H7 (cell line): ENCODE data around the gene IGF1R. TPM values are rescaled to one million over a fixed set of nuclear protein-coding genes. Genes with fewer than 3 reads are reported as not detected.

Experiments used
- DNase-seq: peaks from one replicate; pipeline ENCODE4 v3.0.0; 2012
- H3K27me3 ChIP-seq: 2 replicates; pipeline ENCODE4 v1.6.0; 2011; ENCODE audit warnings: mild to moderate bottlenecking, low read length; ENCODE audit not compliant: control insufficient read depth, insufficient read depth
- H3K36me3 ChIP-seq: replicated peaks from 2 replicates; pipeline ENCODE4 v1.5.1; 2011; ENCODE audit warnings: low read length; ENCODE audit not compliant: control insufficient read depth, insufficient read depth
- H3K4me3 ChIP-seq: 2 replicates; pipeline ENCODE4 v1.5.1; 2011; ENCODE audit warnings: low read depth, mild to moderate bottlenecking, control low read depth, low read length, moderate library complexity; ENCODE audit not compliant: insufficient read depth
- total RNA-seq: library from RNA; depleted of rRNA; stranded (reverse); fragments of >200 nt; shearing (Covaris generic); gene quantifications from 2 replicates; pipeline ENCODE4 v1.2.3, GENCODE V29; 2014

IGF1R gene
- total RNA-seq, 1 experiment from 2014 or later, result 33.0 TPM

DNA sequence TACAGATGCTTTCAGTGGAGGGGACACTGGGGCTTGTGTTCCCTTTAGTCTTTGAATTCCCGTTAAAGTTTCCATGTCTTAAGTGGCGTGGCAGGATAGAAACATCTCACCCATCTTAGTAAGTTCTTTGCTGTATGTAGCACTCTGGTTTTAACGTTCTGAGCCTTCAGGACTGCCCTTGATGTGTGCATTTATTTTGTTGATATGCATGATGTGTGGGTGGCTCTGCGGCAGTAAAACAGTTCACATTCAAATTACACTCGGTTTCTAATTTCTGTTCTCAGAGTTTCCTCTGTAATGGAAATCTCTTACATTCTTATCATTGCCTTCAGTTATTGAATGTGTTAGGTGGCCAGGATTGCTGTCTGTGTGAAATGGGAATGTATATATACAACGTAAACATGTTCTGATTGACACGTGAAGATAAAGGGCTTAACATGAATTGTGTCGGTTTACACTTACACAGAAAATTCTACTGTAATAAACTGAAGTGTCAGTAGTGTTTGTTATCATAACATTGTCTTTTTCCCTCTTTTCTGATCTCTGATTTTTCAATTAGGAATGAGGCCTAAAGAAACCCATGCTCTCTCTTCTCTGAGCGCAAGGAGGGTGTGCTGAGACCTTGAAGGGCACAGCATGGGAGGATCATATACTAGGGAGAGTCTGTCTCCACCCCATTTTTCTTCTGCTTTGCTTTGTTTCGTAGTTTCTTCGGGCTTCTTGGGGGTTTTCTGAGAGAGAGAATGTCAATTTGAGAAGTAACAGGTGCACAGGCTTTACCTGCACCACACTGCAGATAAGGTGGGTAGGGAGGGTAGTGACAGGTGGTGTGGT, 51.5 kb downstream of the IGF1R start:
- no peak overlapping the region for H3K4me3 ChIP-seq
- DNase-seq, result no peak
- H3K36me3 ChIP-seq, result no peaks in the 10 kb centered on the region
- no peaks in the 10 kb centered on the region for H3K27me3 ChIP-seq

DNA sequence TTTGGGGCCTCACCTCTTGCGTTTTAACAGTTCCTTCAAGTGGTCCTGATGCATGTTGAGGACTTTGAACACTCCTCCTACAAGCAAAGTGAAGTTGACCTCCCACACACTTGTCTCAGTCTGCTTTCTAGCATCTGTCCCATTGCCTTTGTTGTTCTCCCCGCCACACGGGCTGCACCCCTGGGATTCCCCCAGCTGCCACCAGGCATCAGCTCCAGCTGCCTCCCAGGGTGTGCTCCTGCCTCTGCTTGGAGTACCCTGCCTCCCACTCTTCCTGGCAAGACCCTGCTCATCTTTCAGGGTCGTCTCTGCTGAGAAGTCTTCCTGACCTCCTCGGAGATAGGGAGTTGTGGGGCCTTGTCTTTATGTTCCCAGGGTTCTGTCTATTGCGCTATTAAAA, 52.2 kb downstream of the IGF1R start:
- Histone ChIP-seq H3K27me3 (no peaks in the 10 kb centered on the region), H3K36me3 (no peaks in the 10 kb centered on the region), H3K4me3 (no peak overlapping the region)
- no peak for DNase-seq

- peaks cover 4% of the 10 kb centered on the region for H3K36me3 ChIP-seq
- DNase-seq, result no peak
- no peak overlapping the region for H3K4me3 ChIP-seq
- H3K27me3 ChIP-seq, result no peaks in the 10 kb centered on the region
These were observed 54.9 kb downstream of the IGF1R start for GRCh38 chr15:98703126-98703685.

DNA sequence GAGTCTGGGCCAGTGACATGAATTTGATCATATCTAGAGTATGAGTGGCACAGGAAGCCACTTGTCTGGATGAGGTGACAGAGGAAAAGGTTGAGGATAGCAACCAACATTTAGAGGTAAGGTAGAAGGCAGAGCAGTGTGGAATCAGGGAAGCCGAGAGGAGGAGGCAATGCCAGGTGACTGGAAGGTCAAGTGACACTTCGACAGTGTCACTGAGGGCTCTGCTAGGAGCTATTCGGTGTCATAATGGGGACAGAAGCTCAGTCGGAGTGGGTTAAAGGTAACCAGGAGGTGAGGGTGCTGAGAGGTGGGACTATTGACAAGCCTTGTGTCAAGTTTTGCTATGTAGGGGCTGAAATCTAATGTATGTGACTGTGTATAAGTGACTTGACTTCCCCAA, 56.7 kb downstream of the IGF1R start:
- no peak for DNase-seq

GRCh38 chr15:98706387-98706786, 58.0 kb downstream of the IGF1R start:
- no peak for DNase-seq
- Histone ChIP-seq H3K27me3 (no peaks in the 10 kb centered on the region), H3K36me3 (peaks cover 6% of the 10 kb centered on the region), H3K4me3 (no peak overlapping the region)

More for the DNA sequence above, 56.7 kb downstream of the IGF1R start:
- H3K27me3 ChIP-seq, result no peaks in the 10 kb centered on the region
- H3K4me3 ChIP-seq, result no peak overlapping the region
- peaks cover 4% of the 10 kb centered on the region for H3K36me3 ChIP-seq

- Histone ChIP-seq H3K27me3 (no peaks in the 10 kb centered on the region), H3K4me3 (no peak overlapping the region), H3K36me3 (peaks cover 6% of the 10 kb centered on the region)
- DNase-seq, result no peak
These were observed 58.6 kb downstream of the IGF1R start for GRCh38 chr15:98706986-98707385.

DNA sequence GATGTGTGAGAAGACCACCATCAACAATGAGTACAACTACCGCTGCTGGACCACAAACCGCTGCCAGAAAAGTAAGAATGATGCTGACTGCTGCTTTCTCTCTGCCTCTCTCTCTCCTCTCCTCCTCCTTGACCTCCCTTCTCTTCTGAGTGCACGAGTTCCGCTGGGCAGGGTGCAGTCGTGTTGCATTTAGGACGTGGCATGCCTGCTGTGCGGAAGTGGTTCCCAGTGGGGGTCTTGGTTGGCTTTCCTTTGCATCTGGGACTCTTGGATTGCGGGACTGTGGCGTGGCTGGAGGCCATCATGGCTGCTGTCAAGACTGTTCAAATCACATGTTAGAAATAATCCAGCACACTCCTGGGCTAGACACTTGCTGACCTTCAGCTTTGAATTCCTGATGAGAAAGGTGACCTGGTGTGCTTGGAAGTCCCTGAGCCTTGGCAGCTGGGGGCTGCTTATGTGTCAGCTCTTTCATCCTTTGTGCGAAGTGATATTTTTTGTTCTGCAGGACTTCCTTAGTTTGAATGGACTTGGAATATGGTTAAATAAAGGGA, 59.8 kb downstream of the IGF1R start:
- Histone ChIP-seq H3K36me3 (peaks cover 6% of the 10 kb centered on the region), H3K27me3 (no peaks in the 10 kb centered on the region), H3K4me3 (no peak overlapping the region)
- no peak for DNase-seq

DNA sequence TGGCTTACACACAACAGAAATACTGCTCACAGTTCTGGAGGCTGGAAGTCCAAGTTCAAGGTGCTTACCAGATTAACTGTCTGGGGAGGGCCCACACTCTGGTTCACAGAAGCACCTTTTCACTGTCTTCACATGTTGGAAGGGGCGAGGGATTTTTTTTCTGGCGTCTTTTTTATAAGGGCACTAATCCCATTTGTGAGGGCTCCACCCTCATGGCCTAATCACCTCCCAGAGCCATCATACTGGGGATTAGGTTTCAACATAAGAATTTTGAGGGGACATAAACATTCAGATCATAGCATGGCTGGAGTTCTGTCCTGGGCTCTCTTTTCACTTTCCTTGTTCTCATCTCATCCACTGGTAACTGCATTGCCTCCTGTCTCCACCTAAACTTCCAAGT, 63.5 kb downstream of the IGF1R start:
- H3K4me3 ChIP-seq, result no peak overlapping the region
- H3K36me3 ChIP-seq, result peaks cover 6% of the 10 kb centered on the region

GRCh38 chr15:98712845-98713584, 64.7 kb downstream of the IGF1R start:
- Histone ChIP-seq H3K36me3 (peaks cover 2% of the 10 kb centered on the region), H3K4me3 (no peak overlapping the region), H3K27me3 (no peaks in the 10 kb centered on the region)
- no peak for DNase-seq

More for the DNA sequence above, 63.5 kb downstream of the IGF1R start:
- H3K27me3 ChIP-seq, result no peaks in the 10 kb centered on the region
- no peak for DNase-seq

- DNase-seq, result no peak
- H3K36me3 ChIP-seq, result peaks cover 2% of the 10 kb centered on the region
- no peaks in the 10 kb centered on the region for H3K27me3 ChIP-seq
- H3K4me3 ChIP-seq, result no peak overlapping the region
These were observed 65.3 kb downstream of the IGF1R start for GRCh38 chr15:98713585-98714001.

DNA sequence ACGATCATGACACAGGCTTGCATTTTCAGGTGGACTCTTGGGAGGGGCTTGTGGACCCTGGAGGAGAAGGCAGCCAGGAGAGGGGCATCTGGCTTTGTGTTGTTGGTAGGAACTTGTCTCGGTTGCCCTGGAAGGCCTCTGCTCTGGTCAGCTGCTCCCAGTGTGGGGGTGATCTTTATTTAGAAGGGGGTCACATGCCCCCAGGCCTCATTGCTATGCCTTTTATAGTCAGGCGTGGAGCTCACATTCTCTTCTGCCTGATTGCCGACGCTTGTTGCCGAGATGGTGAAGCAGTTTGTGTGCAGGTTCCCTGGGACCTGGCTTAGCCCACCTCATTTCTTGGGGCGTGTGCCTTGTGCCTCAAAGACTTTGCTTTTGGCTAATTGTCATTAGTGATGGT, 66.6 kb downstream of the IGF1R start:
- Histone ChIP-seq H3K36me3 (peaks cover 2% of the 10 kb centered on the region), H3K27me3 (no peaks in the 10 kb centered on the region), H3K4me3 (no peak overlapping the region)
- no peak for DNase-seq

DNA sequence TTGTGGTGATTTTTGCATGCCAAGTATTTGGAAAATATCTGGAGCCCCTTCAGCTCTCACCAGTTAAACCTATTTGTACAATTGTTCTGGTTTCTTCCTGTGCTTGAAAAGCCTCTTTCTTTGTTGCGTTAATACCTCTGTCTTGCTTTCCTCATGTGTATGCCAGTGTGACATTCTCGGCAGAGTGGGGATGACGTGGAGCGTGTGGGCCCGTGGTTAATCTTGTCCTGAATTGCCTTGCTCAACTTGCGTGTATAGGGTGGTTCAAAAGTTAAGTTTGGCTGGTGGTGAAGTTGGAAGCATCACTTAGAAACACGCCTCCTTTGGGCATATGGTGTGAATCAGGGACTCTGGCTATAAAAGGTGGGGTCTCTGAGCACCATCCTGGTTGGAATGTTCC, 67.1 kb downstream of the IGF1R start:
- Histone ChIP-seq H3K4me3 (no peak overlapping the region), H3K27me3 (no peaks in the 10 kb centered on the region), H3K36me3 (peaks cover 2% of the 10 kb centered on the region)
- no peak for DNase-seq

DNA sequence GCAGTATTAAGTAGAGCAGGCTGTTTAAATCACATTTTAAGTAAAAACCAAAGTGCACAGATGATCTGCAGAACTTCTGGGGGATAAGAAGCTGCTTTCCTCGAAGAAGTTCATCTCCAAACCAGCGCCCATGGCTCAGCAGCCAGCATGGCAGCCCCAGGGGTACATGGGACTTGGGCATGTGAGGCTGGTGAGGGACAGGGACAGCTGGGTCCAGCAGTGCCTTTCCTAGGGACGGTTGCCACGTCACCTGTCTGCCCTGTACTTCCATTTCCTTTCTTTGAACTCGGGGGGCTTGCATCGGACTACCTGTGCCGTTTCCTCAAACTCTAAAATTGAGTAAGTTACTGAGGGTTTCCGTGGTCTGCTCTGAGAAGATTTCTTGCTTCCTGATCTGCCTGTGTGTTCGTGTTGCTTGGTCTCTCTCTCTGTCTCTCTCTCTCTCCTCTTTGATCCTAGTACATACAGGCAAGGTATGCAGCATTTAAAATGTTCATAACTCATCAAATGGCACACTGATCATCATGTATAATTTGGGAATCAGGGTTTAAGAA, 67.6 kb downstream of the IGF1R start:
- DNase-seq, result no peak
- Histone ChIP-seq H3K4me3 (no peak overlapping the region), H3K27me3 (no peaks in the 10 kb centered on the region), H3K36me3 (peaks cover 2% of the 10 kb centered on the region)

- Histone ChIP-seq H3K27me3 (no peaks in the 10 kb centered on the region), H3K36me3 (no peaks in the 10 kb centered on the region), H3K4me3 (no peak overlapping the region)
- DNase-seq, result no peak
These were observed 69.0 kb downstream of the IGF1R start for GRCh38 chr15:98717371-98717770.
